ENCODE measurements around the gene OTP.

OTP gene

DNA sequence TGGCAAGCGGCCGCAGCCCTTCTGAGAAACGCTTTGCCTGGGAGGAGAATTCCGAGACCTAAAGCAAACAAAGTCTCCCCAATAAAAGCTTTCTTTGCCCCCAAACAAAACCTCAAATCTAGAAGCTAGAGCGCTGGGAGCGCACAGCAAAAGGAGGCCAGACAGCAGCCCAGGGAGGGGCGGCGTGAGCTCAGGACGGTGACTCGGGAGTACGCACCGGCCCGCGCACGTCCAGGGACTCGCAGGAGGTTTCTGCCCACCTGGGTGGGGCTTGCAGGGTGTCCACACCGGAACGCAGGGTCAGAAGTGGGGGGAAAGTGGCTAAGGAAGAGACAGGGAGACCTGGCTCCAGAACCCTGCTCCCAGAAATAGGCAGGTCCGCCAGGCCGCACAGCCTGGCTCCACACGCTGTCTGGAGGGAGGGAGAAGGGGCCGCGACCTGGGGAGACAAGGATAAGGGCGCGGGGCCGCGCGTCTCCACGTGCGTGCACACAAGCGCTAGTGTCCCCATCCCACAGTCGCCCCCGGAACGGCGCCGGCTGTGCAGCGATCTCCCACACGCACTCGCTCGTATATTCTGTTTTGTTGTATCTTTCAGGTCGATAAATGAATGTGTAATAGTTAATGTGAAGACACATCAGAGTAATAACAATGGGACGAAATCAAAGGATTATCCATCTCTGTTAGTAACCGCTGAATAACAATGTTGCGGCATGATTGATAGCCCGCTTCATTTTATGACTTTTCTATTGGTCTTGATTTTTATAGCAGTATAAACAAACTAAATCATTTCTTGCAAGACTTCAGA is 2.3 kb upstream of the OTP start:
- no peak for DNase-seq (ENCODE audit: low read depth)

DNA sequence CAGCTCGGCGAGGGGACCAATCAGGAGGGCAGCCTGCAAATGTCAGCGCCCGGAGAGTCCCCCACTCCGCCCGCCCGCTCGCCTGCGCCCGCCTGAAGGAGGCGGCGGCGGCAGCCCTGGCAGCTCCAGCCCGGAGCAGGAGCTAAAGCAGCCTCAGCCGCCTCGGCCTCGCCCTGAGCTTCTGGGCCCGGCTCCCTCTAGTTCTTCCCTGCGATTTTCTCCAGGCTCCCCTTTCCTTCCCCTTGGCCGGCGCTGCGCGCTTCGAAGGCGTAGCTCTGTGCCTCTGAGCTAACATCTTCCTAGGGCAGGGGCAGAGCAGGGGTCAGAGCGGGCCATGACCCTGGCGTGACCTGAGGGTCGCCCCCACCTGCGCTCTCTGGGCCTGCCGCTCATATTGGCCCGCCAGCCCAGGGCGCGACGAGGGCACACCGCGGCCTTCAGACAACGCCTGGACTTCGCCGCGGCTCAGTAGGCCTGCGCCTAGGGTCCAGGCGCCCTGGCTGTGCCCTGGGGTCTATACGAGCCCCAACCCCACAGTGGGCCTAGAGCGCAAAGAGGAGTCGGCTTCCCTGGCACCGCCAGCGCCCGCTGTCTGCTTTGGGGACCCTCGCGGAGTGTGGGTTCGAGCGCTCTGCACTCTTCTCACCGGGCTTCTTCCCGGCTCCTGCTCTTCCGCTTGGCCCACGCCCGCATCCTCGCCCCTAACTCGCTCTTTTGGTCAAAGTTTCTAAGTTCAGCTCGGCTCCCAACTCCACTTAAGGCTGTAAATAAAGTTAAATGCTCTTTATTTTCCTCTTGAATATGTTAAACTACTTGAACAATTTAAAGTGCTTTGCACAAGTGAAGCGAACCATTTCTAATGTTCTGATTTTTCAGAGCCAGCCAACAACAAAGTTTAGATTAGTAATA is 504 bp upstream of the OTP start:
- no peak for DNase-seq (ENCODE audit: low read depth)

DNA sequence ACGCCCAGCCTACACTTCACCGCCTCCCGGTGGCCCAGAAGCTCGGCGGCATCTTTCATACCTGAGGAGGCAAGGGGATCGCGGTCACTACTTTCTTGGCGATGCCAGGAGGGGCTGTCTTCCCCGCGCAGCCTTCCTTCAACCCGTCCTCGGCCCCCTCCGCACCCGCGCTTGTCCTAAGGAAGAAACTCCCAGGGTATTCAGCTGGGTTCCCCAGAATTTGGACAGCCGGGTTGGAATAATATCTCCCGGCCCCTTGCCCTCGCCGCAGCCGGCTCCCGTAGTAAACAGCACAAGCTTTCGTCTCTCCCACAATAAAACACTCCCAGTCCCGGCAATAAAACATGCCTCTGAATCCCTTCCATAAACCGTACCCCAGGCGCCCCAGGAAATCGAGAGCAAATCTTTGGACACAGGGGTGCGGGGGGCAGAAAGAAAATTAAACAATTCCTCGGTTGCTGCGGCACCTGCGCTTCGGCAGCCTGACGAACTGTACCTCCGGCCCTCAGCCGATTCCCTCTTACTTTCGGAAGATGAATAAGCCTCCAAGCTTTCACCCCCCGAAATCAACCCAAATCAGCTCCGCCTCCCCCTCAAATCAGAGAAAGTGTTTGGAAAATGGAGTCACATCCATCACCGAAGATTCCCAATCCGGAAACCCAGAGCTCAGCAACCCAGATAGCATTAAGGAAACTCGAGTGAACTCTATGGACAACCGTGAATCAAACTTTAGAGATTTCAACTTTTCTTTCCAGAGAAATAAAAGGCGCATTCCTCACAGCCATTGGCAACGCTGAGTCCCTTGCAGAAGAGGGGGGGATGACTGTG is 1.1 kb downstream of the OTP start:
- no peak for DNase-seq (ENCODE audit: low read depth)

DNA sequence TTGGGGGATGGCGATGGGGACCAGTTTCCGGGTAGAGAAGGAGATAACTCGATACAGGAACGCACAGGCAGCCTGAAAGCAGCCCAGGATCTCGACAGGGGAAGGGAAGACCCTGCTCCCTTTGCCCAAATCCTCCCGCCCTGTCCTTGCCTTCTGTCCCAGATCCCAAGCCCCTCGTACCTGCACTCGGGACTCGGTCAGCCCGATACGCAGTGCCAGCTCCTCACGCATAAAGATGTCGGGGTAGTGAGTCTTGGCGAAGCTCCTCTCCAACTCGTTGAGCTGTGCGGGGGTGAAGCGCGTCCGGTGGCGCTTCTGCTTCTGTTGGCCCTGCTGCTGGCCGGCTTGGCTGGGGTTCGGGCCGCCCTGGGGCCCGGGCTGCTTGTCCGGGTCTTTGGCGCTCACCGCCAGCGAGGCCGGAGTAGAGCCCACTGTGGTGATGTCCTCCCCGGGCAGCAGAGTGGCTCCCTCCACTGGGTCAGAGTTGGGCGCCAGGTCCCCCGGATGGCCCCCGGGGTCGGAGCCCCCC is 1.8 kb downstream of the OTP start:
- no peak for DNase-seq (ENCODE audit: low read depth)

DNA sequence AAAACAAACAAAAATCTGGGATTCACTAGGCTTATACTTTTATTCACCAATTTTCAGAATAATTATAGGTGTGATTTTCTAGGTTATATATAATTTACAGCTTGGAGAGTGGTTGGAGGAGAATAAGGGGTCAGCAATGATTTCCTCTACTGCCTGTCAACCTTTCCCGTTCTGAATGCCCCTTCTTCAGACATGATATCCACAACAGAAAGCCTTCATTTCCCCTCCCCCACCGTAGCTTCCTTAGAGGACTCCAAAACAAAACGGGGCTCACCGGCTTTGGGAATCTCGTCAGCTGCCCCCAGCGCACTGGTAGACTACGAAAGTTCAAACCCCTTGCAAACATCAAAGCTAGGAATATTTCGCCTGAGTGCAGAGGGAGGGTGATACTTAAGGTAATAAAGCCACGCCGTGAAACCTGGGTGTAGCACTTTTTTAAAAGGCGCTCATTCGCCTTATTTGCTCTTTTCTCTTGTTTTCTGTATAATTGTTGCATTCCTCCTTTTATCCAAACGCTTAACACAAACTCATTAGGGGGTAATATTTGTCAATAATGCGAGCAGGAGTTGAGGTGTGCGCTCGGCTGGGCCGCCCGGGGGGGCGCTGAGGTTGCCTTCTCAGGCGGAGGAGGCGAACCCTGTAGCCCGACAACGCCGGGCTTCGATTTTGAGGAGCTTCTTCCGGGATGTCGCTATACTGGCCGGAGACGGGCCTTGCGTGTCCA is 2.4 kb downstream of the OTP start:
- no peak for DNase-seq (ENCODE audit: low read depth)

DNA sequence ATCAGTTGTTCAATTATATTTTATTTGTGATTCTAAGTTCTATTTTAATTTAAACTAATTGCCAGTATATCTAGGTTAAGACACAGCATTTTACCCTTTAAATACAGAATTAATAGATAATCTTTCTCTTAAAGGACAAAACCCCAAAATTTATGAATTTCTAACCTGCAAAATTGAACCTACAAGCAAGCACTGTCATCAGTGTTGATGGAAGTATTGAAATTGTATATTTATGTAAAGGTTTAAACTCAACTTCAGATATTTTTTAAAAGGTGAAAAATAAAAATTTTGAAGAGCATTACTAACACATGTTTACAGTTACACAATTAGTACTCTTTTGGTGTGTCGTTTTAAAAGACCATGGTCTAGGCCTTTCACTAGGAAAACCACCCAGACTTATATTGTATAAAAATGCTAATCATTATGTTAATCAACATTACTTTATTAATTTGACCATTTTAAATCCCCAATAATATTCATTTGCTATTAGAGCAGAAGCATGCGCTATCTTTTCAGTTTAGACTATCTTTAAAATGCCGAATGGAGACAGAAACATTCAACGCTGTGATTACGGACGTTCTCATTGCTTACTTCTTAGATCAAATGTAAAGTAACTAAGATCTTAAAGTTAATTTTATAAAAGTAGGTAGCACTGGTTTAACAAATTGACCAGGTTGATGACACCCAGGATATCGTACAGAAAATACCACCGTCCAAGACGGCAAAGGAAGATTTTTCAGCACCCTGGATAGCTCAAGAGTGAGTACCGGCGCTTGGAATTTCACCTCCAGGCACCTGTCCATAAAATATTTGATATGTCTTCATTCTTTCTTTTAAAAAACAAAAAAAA is 3.2 kb downstream of the OTP start:
- no peak for DNase-seq (ENCODE audit: low read depth)

DNA sequence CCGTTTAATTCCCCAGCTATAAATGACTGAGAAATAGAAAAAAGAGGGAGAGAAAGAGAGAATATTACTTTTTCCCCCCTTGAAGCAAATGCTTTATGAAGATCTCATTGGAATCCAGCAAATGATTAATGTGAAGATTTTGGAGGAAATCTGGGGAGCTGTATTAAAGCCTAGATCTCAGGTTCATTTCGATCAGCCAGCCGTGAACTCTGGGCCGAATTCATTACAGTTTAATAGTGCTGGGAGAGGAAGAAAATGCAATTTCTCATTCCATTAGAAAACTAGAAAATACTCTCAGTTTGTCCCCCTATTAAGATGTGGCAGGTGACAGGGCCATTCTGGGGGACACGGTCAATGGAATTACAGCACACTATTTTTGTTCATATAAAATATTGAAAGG is 4.8 kb downstream of the OTP start:
- no peak for DNase-seq (ENCODE audit: low read depth)

DNA sequence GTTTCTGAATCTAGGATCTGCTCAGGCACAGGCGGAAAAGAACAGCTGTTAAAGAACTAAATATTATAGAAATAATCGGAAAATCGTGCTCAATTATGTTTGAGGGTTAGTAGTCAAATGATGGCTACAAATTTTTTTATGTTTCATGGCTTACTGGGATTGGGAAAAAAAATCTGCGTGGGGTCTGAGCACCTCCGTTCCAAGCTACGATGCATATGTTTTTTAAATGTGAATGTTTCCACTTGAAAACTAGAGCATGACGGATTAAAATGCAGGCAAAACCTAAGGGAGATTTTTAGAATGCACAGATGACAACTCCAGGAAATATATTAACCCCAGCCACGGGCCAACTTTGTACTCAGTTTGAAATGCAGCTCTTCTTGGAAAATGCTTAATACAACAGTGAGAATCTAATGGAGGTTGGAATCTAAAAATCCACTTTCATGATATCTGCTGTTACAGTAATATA is 5.3 kb downstream of the OTP start:
- no peak for DNase-seq (ENCODE audit: low read depth)

DNA sequence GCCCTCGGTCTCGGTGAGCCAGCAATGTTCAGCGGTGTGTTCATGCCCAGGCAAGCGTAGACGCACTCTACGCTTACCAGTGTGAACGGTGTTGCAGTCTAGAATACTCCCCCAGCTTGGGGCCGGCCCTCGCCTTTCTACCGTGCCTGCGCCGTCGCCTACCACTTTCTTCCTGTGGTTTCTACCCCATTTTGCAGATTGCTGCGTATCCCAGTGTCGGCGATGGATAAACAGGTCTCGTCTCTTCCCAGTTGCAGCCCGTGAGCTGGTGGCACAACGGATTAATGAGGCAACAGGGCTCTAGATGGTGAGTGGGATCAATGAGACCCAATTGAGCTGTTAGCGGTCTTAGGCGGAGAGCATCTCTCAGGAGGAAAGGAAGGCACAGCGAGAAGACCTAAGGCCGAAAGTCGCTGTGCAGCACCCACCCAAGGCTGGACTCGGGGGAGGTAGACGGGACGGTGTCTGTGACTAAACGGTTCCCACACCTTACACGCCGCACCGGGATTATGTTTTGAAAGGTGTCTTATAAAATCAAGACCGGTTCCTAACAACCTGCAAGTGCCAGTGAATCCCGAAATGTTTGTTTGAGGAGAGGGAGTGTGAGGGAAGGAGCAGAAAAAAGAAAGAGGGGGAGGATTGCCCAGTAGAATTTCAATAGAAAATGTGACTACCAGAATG is 5.8 kb downstream of the OTP start:
- no peak for DNase-seq (ENCODE audit: low read depth)

DNA sequence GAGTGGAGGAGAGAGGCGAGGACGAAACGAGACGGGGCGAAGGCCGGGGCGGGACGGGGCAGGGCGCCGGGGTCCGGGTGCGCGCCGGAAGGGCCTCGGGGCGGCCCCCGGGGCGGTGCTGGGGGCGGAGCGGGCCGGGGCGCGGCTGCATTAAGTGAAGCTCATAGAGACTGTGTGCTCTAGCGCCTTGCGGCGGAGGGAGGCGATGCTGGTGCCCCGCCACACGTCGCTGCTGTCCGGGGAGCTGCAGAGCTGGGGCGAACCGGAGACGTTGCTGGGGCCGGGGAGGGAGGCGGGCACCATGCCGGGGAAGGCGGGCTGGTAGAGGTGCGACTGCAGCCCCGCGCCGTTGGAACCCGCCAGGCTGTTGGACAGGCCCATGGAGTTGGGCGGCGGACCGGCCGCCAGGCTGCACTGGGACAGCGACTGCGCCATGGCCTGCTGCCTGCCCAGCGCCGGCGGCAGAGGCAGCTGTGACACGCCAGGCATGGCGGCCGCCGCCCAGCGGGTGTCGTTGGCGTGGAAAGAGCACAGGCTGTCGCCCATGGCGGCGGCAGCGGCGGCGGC is 8.3 kb downstream of the OTP start:
- DNase-seq (ENCODE audit: low read depth) = peak; percentile 16

DNA sequence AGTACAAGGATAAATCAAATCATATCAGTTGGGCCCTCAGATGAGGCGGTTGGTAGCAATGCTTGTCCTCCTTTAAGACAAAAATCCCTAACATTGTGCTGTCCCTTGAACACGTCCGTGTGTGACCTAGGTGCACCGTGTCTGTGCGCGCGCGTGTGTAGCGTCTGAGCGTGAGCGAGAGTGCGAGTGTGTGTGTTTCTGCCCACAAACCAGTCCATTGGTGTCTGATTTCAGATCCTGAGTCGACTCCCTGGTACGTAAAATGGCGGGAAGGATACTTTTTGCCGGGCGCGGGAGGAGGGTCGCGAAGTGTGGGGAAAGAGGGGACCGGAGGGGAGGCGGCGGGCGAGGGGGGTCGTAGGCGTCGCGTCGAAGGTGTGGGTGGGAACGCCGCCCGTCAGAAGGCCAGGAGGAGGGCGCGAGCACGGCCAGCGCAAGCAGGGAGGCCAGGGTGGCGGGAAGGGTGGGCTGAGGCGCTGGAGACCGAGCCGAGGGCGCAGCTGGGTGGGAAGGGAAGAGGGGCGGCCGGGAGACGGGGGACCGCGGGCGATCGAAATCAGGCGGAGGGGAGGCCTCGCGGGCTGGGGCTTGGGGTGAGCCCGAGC is 8.9 kb downstream of the OTP start:
- DNase-seq (ENCODE audit: low read depth) = no peak

DNA sequence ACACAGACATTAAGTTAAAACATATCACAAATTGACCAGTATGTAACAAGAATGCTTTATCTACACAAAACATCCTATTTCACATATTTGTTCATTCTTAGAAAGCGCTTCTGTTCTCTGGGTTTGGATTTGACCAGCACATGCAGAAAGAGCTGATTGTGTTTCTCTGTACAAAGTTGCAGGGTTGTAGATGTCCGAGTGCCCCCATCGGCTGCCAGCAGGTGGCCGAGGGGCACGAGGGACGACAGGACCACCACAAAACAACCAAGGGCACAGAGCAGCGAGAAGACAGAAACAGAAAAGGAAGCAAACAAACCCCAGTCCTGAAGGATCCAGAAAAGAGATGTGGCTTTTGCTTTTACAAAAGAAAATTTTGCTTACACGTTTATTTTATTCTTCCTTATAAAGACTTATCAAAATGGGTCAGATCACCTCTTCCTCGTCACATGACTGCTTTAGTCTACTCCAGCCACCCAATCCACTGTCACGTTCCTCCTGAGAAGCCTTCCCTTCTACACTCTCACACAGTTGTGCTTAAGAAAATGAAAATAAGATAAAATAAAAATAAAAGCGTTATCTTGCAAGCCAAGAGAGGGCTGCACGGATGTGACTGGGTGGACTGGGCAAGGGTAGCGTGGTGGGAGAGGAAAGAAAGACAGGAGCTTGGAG is 9.5 kb downstream of the OTP start:
- DNase-seq (ENCODE audit: low read depth) = no peak

DNA sequence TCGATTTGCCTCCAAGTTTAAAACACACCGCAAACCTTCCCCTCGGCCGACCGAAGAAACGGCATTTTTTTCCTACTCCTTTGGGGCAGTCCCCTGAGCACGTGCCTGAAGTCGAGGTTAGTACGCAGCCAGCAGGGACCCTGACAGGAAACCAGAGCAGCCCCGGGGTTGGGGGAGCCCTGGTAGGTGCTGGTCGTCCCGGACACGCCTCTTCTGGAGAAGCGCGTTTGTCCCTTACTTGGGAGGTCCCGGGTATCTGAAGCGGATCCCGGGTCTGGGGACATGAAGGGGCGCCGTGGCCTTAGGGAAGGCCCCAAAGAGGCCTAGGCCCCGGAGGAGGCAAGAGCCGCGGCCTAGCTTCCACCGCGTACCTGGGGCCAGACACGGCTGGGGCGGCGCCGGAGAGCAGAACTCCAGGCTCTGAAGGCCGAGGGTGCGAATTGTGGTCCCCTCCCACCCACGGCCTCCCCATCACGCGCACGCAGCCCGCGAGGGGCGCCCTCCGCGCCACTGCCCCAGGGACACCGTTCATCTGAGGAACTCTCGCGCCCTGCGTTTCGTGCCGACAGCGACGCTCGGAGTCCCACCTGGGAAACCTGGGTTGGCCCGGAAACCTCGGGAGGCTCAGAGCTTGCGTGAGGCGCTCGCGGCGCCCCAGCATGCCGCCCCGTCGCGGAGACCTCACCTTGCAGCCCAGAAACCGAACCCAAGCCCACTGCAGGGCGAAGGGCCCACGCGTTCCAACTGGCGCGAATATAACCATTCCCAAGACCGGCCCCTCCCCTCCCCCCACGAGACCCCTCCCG is 10.4 kb downstream of the OTP start:
- DNase-seq (ENCODE audit: low read depth) = no peak

DNA sequence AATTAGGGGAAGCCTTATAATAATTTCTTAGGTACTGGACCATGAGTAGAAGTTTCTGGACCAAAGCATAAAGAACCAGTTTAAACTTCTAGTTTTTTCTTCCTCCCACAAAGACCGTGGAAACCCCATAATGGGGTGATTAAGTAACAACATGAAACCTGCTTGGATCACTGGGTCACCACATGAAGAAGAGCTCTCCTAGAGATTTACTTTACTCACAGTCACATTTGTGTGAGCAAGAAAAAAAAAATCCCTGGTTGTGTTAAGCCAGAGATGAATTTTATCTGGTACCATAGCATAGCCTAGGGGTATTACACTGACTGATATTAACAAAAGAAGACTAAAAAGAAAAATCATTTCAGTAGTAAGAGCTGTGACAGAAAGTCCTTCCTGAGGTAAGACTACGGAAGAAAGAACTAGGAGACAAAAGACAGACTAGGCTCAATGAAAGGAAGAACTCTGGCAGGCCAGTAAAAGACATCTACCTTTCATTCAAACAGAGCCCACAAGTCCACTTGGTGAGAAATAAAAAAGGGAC is 15.2 kb downstream of the OTP start:
- no peak for DNase-seq (ENCODE audit: low read depth)

DNA sequence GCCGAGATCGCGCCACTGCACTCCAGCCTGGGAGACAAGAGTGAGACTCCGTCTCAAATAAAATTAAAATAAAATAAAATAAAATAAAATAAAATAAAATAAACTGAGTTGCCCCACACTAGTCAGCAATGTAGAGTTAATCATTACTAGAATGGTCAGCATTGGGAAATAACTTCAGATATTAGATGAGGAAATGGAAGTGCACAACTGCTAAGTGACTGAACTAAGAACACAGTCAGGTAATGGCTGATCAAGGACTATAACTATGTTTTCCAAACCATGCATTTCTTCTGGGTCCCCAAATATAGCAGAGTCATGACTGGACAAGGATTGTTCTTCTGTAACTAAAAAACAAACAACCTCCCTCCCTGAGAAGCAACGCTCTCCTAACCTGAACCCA is 17.1 kb downstream of the OTP start:
- DNase-seq (ENCODE audit: low read depth) = no peak

DNA sequence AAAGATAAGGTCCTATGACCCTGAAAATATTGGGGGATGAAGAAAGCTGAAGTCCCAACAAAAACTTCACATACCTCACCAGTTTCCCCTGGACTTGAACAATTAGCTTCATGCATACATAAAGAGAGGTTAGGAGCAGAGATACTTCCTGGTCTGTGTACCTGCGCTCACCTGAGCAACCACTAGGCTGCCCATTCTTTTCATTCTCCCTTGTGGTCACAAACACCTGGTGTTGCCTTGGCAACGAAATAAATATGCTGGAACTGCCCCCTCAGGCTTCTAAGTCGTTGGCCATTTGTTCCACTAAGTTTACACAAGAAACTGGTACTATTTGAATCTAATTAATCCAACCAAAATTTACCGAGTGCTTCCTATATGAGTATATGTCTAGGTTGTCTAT is 18.1 kb downstream of the OTP start:
- DNase-seq (ENCODE audit: low read depth) = no peak

DNA sequence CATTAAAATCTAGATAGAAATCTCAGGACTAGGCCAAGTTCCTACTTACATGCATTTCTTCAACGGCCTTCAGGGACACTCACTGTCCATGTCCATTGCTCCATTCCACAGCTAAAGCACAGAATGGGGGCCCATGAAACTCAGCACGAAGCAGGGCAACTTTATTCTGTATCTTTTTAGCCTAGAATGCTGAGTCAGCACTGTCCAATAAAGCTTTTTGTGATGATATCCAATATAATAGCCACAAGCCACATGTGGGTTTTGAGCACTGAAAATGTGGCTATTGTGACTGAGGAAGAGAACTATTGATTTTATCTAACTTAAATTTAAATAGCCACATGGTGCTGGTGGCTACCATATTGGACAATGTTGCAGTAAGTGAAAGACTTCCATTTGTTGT is 21.6 kb downstream of the OTP start:
- DNase-seq (ENCODE audit: low read depth) = no peak

Measured in fibroblast of gingiva (primary cell).